H1 (cell line): ENCODE data around the gene ZNF584. TPM values are rescaled to one million over a fixed set of nuclear protein-coding genes. Genes with fewer than 3 reads are reported as not detected.

Experiments
- CTCF ChIA-PET: fragments of 300-600 bp; sonication (Branson Sonifier 250); formaldehyde crosslinking; loops from one replicate; lab custom pipeline; 2021; ENCODE audit not compliant: partially characterized antibody; lab: Charles Lee
- POLR2A ChIA-PET: fragments of 300-600 bp; sonication (Branson Sonifier 250); formaldehyde crosslinking; loops from one replicate; lab custom pipeline; 2021; ENCODE audit warnings: inconsistent platforms; ENCODE audit not compliant: partially characterized antibody; lab: Charles Lee
- DNase-seq, 2 experiments: peaks; one replicate each; pipeline versions ENCODE4 v3.0.0 to v3.0.0-alpha.2; 2010 to 2022; ENCODE audit warnings: low spot score in 2 of 2, low read depth in 1 of 2, mixed read lengths in 1 of 2
- FAIRE-seq: peaks from 2 replicates; lab custom pipeline; 2011; peaks lifted over from hg19 to GRCh38; lab: Jason Lieb, UNC
- H2AFZ ChIP-seq: 2 replicates; pipeline ENCODE4 v1.8.1; 2012; ENCODE audit warnings: low read length, inconsistent platforms
- H2AK5ac ChIP-seq: 2 replicates; pipeline ENCODE4 v1.6.1; 2013; ENCODE audit warnings: low read depth, low read length
- H2BK120ac ChIP-seq: replicated peaks from 2 replicates; pipeline ENCODE3; 2013; ENCODE audit warnings: low read depth, low read length, inconsistent platforms
- H2BK12ac ChIP-seq: 2 replicates; pipeline ENCODE4 v1.6.1; 2013; ENCODE audit warnings: low read depth, low read length
- H2BK15ac ChIP-seq: 2 replicates; pipeline ENCODE4 v1.6.1; 2013; ENCODE audit warnings: low read length
- H2BK20ac ChIP-seq: 2 replicates; pipeline ENCODE4 v1.6.1; 2013; ENCODE audit warnings: low read length
- H2BK5ac ChIP-seq: 2 replicates; pipeline ENCODE4 v1.6.1; 2013; ENCODE audit warnings: low read depth, low read length
- H3K14ac ChIP-seq: 2 replicates; pipeline ENCODE4 v1.6.1; 2013; ENCODE audit warnings: inconsistent platforms; ENCODE audit not compliant: insufficient read length
- H3K18ac ChIP-seq: 2 replicates; pipeline ENCODE4 v1.6.1; 2013; ENCODE audit warnings: low read length; ENCODE audit errors: extremely low read depth
- H3K23ac ChIP-seq: 2 replicates; pipeline ENCODE4 v1.6.1; 2013; ENCODE audit warnings: inconsistent platforms; ENCODE audit not compliant: insufficient read length
- H3K23me2 ChIP-seq: 2 replicates; pipeline ENCODE4 v1.6.1; 2013; ENCODE audit warnings: low read depth, low read length
- H3K27ac ChIP-seq: 2 replicates; pipeline ENCODE4 v1.6.1; 2011; ENCODE audit warnings: low read depth, low read length, inconsistent platforms
- H3K27me3 ChIP-seq, 4 experiments: replicated peaks in 1 of 4; 1 replicate in 1 of 4; 2 replicates in 3 of 4; pipeline versions ENCODE4 v1.6.1 to v1.8.1; 2011 to 2013; ENCODE audit warnings: low read length in 3 of 4, mild to moderate bottlenecking in 3 of 4, inconsistent platforms in 2 of 4, mixed read lengths in 2 of 4, moderate library complexity in 1 of 4; ENCODE audit not compliant: control insufficient read depth in 3 of 4, insufficient read depth in 3 of 4; ENCODE audit errors: extremely low read depth in 1 of 4
- H3K36me3 ChIP-seq, 4 experiments: 2 replicates each; pipeline versions ENCODE4 v1.6.1 to v1.8.1; 2011 to 2013; ENCODE audit warnings: mild to moderate bottlenecking in 4 of 4, low read length in 3 of 4, moderate library complexity in 2 of 4, control low read depth in 1 of 4, inconsistent platforms in 1 of 4; ENCODE audit not compliant: insufficient read depth in 4 of 4, control insufficient read depth in 2 of 4
- H3K4ac ChIP-seq: replicated peaks from 2 replicates; pipeline ENCODE3; 2013; ENCODE audit warnings: low read length, low read depth, mixed read lengths, inconsistent platforms; ENCODE audit not compliant: insufficient read length
- H3K4me1 ChIP-seq, 4 experiments: replicated peaks in 1 of 4; 1 replicate in 1 of 4; 2 replicates in 3 of 4; pipeline versions ENCODE4 v1.6.1 to v1.8.1; 2011 to 2013; ENCODE audit warnings: low read length in 3 of 4, inconsistent platforms in 2 of 4, mixed read lengths in 1 of 4; ENCODE audit not compliant: insufficient read depth in 4 of 4, control insufficient read depth in 3 of 4
- H3K4me2 ChIP-seq, 2 experiments: 2 replicates each; pipeline versions ENCODE4 v1.6.1 to v1.8.1; 2011 to 2013; ENCODE audit warnings: low read depth in 2 of 2, low read length in 2 of 2, control low read depth in 1 of 2, inconsistent platforms in 1 of 2, mild to moderate bottlenecking in 1 of 2; ENCODE audit not compliant: insufficient read depth in 1 of 2
- H3K4me3 ChIP-seq, 4 experiments: fragments of 200-600, 300-600 bp in 1 of 4; sonication (generic), shearing (Covaris generic), sonication (Bioruptor Twin) in 1 of 4; 2 replicates each; pipeline versions ENCODE4 v1.5.1 to v1.8.1; 2011 to 2016; ENCODE audit warnings: low read length in 4 of 4, low read depth in 3 of 4, control low read depth in 2 of 4, inconsistent platforms in 2 of 4, mild to moderate bottlenecking in 2 of 4, mixed read lengths in 1 of 4, moderate library complexity in 1 of 4; ENCODE audit not compliant: insufficient read depth in 2 of 4; ENCODE audit errors: extremely low read depth in 1 of 4
- H3K56ac ChIP-seq: replicated peaks from 2 replicates; pipeline ENCODE3; 2013; ENCODE audit warnings: low read depth, mild to moderate bottlenecking, mixed read lengths, low read length, inconsistent platforms; ENCODE audit not compliant: insufficient read length
- H3K79me1 ChIP-seq: 2 replicates; pipeline ENCODE4 v1.6.1; 2013; ENCODE audit warnings: low read depth, low read length, control low read depth
- H3K79me2 ChIP-seq, 2 experiments: 2 replicates each; pipeline versions ENCODE4 v1.6.1 to v1.8.1; 2012 to 2013; ENCODE audit warnings: low read length in 2 of 2, mild to moderate bottlenecking in 2 of 2, inconsistent platforms in 1 of 2; ENCODE audit not compliant: insufficient read depth in 2 of 2, control insufficient read depth in 1 of 2
- H3K9ac ChIP-seq, 4 experiments: replicated peaks in 1 of 4; 1 replicate in 1 of 4; 2 replicates in 3 of 4; pipeline versions ENCODE4 v1.6.1 to v1.8.1; 2011 to 2013; ENCODE audit warnings: low read depth in 3 of 4, low read length in 3 of 4, control low read depth in 2 of 4, mild to moderate bottlenecking in 2 of 4, moderate library complexity in 2 of 4, inconsistent platforms in 1 of 4; ENCODE audit errors: extremely low read depth in 1 of 4
- H3K9me3 ChIP-seq, 2 experiments: 2 replicates each; pipeline versions ENCODE4 v1.6.1 to v1.8.1; 2012 to 2013; ENCODE audit warnings: mild to moderate bottlenecking in 2 of 2, moderate library complexity in 2 of 2, control low read depth in 1 of 2, inconsistent platforms in 1 of 2, low read depth in 1 of 2, low read length in 1 of 2, mixed read lengths in 1 of 2; ENCODE audit not compliant: insufficient read depth in 2 of 2
- H4K20me1 ChIP-seq, 2 experiments: replicated peaks in 1 of 2; 2 replicates each; pipeline versions ENCODE3 to v1.8.1; 2011 to 2013; ENCODE audit warnings: inconsistent platforms in 2 of 2, low read length in 2 of 2, mild to moderate bottlenecking in 1 of 2; ENCODE audit not compliant: insufficient read depth in 2 of 2, control insufficient read depth in 1 of 2
- H4K5ac ChIP-seq: 2 replicates; pipeline ENCODE4 v1.6.1; 2013; ENCODE audit warnings: low read length, low read depth, mixed read lengths, inconsistent platforms; ENCODE audit not compliant: insufficient read length
- H4K8ac ChIP-seq: 2 replicates; pipeline ENCODE4 v1.8.0; 2013; ENCODE audit warnings: mild to moderate bottlenecking, moderate library complexity, low read length, inconsistent platforms; ENCODE audit not compliant: insufficient read depth; ENCODE audit errors: extremely low read depth
- H4K91ac ChIP-seq: replicated peaks from 2 replicates; pipeline ENCODE3; 2013; ENCODE audit warnings: low read length, mixed read lengths, inconsistent platforms; ENCODE audit not compliant: insufficient read length
- CHD1 ChIP-seq: IDR thresholded peaks from 2 replicates; pipeline ENCODE4 v1.6.1; 2012; ENCODE audit warnings: low read depth, low read length, improper control_type of control experiment
- EGR1 ChIP-seq: IDR thresholded peaks from 2 replicates; pipeline ENCODE4 v1.6.1; 2011; ENCODE audit warnings: low read depth, low read length, borderline replicate concordance
- EP300 ChIP-seq, 2 experiments: IDR thresholded peaks; 1 replicate in 1 of 2; 2 replicates in 1 of 2; pipeline ENCODE4 v1.6.1; 2011 to 2012; ENCODE audit warnings: low read depth in 2 of 2, low read length in 2 of 2, mild to moderate bottlenecking in 2 of 2, borderline replicate concordance in 1 of 2, inconsistent platforms in 1 of 2, moderate library complexity in 1 of 2
- FOSL1 ChIP-seq: IDR thresholded peaks from 2 replicates; pipeline ENCODE4 v1.6.1; 2011; ENCODE audit warnings: mild to moderate bottlenecking, low read depth, low read length, moderate library complexity; ENCODE audit not compliant: insufficient read depth
- HDAC2 ChIP-seq, 2 experiments: fragments of 300-600 bp in 1 of 2; sonication (generic) in 1 of 2; IDR thresholded peaks; 2 replicates each; pipeline ENCODE4 v1.6.1; 2011 to 2012; ENCODE audit warnings: low read depth in 2 of 2, low read length in 2 of 2, mild to moderate bottlenecking in 2 of 2, moderate library complexity in 2 of 2, borderline replicate concordance in 1 of 2, inconsistent platforms in 1 of 2
- NRF1 ChIP-seq: IDR thresholded peaks from 2 replicates; pipeline ENCODE4 v1.6.1; 2011; ENCODE audit warnings: mild to moderate bottlenecking, low read depth, low read length, improper control_type of control experiment
- POLR2A ChIP-seq, 2 experiments: IDR thresholded peaks; 1 replicate in 1 of 2; 2 replicates in 1 of 2; pipeline ENCODE4 v1.6.1; 2011; ENCODE audit warnings: low read depth in 2 of 2, low read length in 2 of 2, mild to moderate bottlenecking in 2 of 2; ENCODE audit errors: control extremely low read depth in 1 of 2
- POLR2AphosphoS5 ChIP-seq: IDR thresholded peaks from 2 replicates; pipeline ENCODE4 v1.6.1; 2011; ENCODE audit warnings: low read depth, low read length
- POU5F1 ChIP-seq: IDR thresholded peaks from 2 replicates; pipeline ENCODE4 v1.6.1; 2011; ENCODE audit warnings: low read depth, mild to moderate bottlenecking, low read length, moderate library complexity
- SIN3A ChIP-seq, 2 experiments: IDR thresholded peaks in 1 of 2; conservative IDR thresholded peaks in 1 of 2; 2 replicates each; pipeline ENCODE4 v1.6.1; 2011 to 2012; ENCODE audit warnings: low read length in 2 of 2, improper control_type of control experiment in 1 of 2, low read depth in 1 of 2, mild to moderate bottlenecking in 1 of 2
- SIX5 ChIP-seq: IDR thresholded peaks from 2 replicates; pipeline ENCODE4 v1.6.1; 2011; ENCODE audit warnings: mild to moderate bottlenecking, low read depth, low read length
- SUZ12 ChIP-seq: fragments of 200-600 bp; sonication (generic); IDR thresholded peaks from 2 replicates; pipeline ENCODE4 v1.6.1; 2012; ENCODE audit warnings: mild to moderate bottlenecking, inconsistent platforms, low read length, moderate library complexity, mixed read lengths
- WGBS, 2 experiments: shearing (Covaris generic) in 1 of 2; methylation state at CpG; one replicate each; pipeline versions ENCODE4 v1.1.6 to v1.1.7; 2013 to 2015; ENCODE audit warnings: low lambda C conversion rate in 2 of 2, mixed read lengths in 2 of 2, inconsistent platforms in 1 of 2, low coverage in 1 of 2, missing lambda C conversion rate in 1 of 2; ENCODE audit not compliant: insufficient replicate concordance in 2 of 2, insufficient coverage in 1 of 2, insufficient read length in 1 of 2; ENCODE audit errors: extremely low coverage in 1 of 2, missing lambda C conversion rate in 1 of 2; 5-methylcytosine and 5-hydroxymethylcytosine counted together
- polyA plus RNA-seq, 7 experiments: library from polyadenylated mRNA; depleted of rRNA in 3 of 7; stranded (reverse) in 5 of 7; unstranded in 2 of 7; fragments of >200 nt in 5 of 7; fragments of 200-250 nt in 2 of 7; gene quantifications; 1 replicate in 5 of 7; 2 replicates in 1 of 7; 4 replicates in 1 of 7; pipeline versions ENCODE4 v1.2.1 to v1.2.3, GENCODE V29; 2011 to 2013; ENCODE audit warnings: missing spikeins in 2 of 7, mixed read lengths in 2 of 7
- total RNA-seq: library from RNA; stranded (reverse); fragmentation: NEBNext Ultra II Directional; extraction: Animal tissue kit (Norgen Biotek cat#: 25700); gene quantifications from 2 replicates; pipeline ENCODE4 v1.2.1, GENCODE V29; 2021
- TF ChIP-seq, protein P1 (sequence below): IDR thresholded peaks from 2 replicates; pipeline ENCODE4 v1.6.1; 2012; ENCODE audit warnings: inconsistent platforms

The ZNF584 gene
- total and polyA plus RNA-seq, 2 of the 8 experiments (the other 6 are each of a cell fraction or from before 2014, with no cell fraction given) = 2.5 to 5.2 TPM

DNA sequence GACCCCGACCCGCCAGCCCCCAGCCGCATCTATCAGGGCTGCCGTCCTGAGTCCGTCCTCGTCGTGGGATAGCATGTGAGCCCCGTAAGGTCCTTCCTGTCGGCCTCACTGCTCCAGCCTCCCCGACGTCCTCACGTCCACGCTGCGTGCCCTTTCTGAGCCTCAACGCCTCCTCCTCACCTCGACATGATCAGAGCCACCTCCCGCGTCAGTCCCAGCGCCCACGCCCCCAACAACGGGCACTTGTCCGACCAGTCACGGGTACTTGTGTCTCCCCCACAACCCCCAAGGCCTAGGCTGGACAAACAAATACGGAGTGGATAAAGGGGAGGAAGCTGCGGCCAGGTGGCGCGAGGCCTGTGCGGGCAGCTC is 46.6 kb upstream of the ZNF584 start:
- no peak for DNase-seq
- H3K79me1 ChIP-seq = no peaks in the 10 kb centered on the region
- no peak for FAIRE-seq
- H4K20me1 ChIP-seq = no peaks in the 10 kb centered on the region
- H2BK12ac ChIP-seq = peak overlapping the region; percentile 92
- no peak overlapping the region for H2BK120ac ChIP-seq
- H3K23me2 ChIP-seq = peaks cover 5% of the 10 kb centered on the region
- H3K4me1 ChIP-seq = peaks cover 0 to 8% (median 5%) of the 10 kb centered on the region in 4 experiments; a peak in 4 of 7 replicates
- ChIA-PET POLR2A (interaction anchor here (0.9 to 7.8 kb wide), 20 partner anchors 9 to 211 kb away, joined by 3 to 102 read pairs (median 5); partner anchors contain the start of genes A1BG, CHMP2A, RNF225 and RPS5), CTCF (interaction anchor here (0.9 to 2.0 kb wide), 8 partner anchors 9 to 138 kb away, joined by 3 to 5 read pairs (median 4); no protein-coding TSS in a partner anchor)
- no peak overlapping the region for H3K14ac ChIP-seq
- H3K79me2 ChIP-seq = no peaks in the 10 kb centered on the region
- H3K36me3 ChIP-seq = peaks cover 0 to 2% (median 0%) of the 10 kb centered on the region in 4 experiments; a peak in 2 of 8 replicates
- peak overlapping the region; percentile 99 for H4K8ac ChIP-seq
- peak overlapping the region; percentile 27; the same call in 1 of the 2 replicates for H2BK20ac ChIP-seq
- H3K18ac ChIP-seq = peak overlapping the region; percentile 99
- H3K4ac ChIP-seq = peak overlapping the region; percentile 32
- peak overlapping the region; percentile 92 for H4K5ac ChIP-seq
- H3K23ac ChIP-seq = no peak overlapping the region
- H3K4me3 ChIP-seq = peak overlapping the region; percentile 80 to 97 (median 96)
- peak overlapping the region; percentile 97 for H4K91ac ChIP-seq
- peak overlapping the region; percentile 82 for H3K27ac ChIP-seq
- peak overlapping the region; percentile 65 to 96 (median 95) for H3K9ac ChIP-seq
- H3K9me3 ChIP-seq = no peaks in the 10 kb centered on the region
- peak overlapping the region; percentile 86 for H3K56ac ChIP-seq
- WGBS, 2 experiments = 6% methylated on average over 27 of the region's 28 CpGs; no CpG with 5 or more reads in 1 of the 2 experiments
- H2BK5ac ChIP-seq = peak overlapping the region; percentile 99
- H3K27me3 ChIP-seq = no peaks in the 10 kb centered on the region
- H2AK5ac ChIP-seq = no peak overlapping the region; the same call in 1 of the 2 replicates
- peak overlapping the region; percentile 88; the same call in 1 of the 2 replicates for H2AFZ ChIP-seq
- H2BK15ac ChIP-seq = peak overlapping the region; percentile 76; the same call in 1 of the 2 replicates
- peak overlapping the region; percentile 73 to 94 for H3K4me2 ChIP-seq
- no peak for TF ChIP-seq EP300 (IDR thresholded peaks at IDR 0.05; ENCODE audit: borderline replicate concordance in 1 of 2, low read depth in 2 of 2, low read length in 2 of 2)
- TF ChIP-seq NRF1 = no peak
- TF ChIP-seq POU5F1 = no peak
- TF ChIP-seq EGR1 = no peak
- TF ChIP-seq, protein P1, sequence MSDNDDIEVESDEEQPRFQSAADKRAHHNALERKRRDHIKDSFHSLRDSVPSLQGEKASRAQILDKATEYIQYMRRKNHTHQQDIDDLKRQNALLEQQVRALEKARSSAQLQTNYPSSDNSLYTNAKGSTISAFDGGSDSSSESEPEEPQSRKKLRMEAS = peak; percentile 91
- TF ChIP-seq SUZ12 = no peak
- TF ChIP-seq HDAC2 (IDR thresholded peaks at IDR 0.05; ENCODE audit: borderline replicate concordance in 1 of 2, low read depth in 2 of 2, low read length in 2 of 2) = 0 out of 4 replicates have a peak, but pooled peaks of 1 of the 2 experiments have one; percentile 82
- no peak for TF ChIP-seq SIX5
- no peak for TF ChIP-seq CHD1
- TF ChIP-seq SIN3A (conservative IDR thresholded peaks at IDR 0.05 in 1 of 2, IDR thresholded peaks at IDR 0.05 in 1 of 2; ENCODE audit: low read depth in 1 of 2, low read length in 2 of 2) = no peak
- TF ChIP-seq FOSL1 = no peak
- TF ChIP-seq POLR2A (IDR thresholded peaks at IDR 0.05; ENCODE audit: control extremely low read depth in 1 of 2, low read depth in 2 of 2, low read length in 2 of 2) = no peak
- TF ChIP-seq POLR2AphosphoS5 = no peak; the same call in 1 of the 2 replicates
